C4-2B (cell line): ENCODE data around the gene MYG1.
"Not testable (repeated sequence)": the region's sequence is repeated elsewhere in the genome, so short reads cannot be mapped to it uniquely, and the experiment has no call there.

Experiments used
- H3K27ac ChIP-seq: fragments of 450-650 bp; 2 replicates; pipeline ENCODE4 v1.5.1; 2017
- CTCF ChIP-seq: fragments of 450-650 bp; conservative IDR thresholded peaks from 2 replicates; pipeline ENCODE4 v1.5.1; 2017; ENCODE audit warnings: mild to moderate bottlenecking
- ZFX ChIP-seq: fragments of 450-650 bp; IDR thresholded peaks from 2 replicates; pipeline ENCODE4 v1.6.1; 2017

The MYG1 gene

GRCh38 chr12:53324779-53325510 is 25.4 kb downstream of the MYG1 start:
- peak overlapping the region; percentile 73 for H3K27ac ChIP-seq
- peak; percentile 90 for TF ChIP-seq CTCF
- peak; percentile 62; the same call in 1 of the 2 replicates for TF ChIP-seq ZFX

GRCh38 chr12:53325511-53326061 is 26.1 kb downstream of the MYG1 start:
- H3K27ac ChIP-seq = peak overlapping the region; percentile 73
- TF ChIP-seq ZFX (no peak), CTCF (no peak)

GRCh38 chr12:53326460-53327185 is 27.1 kb downstream of the MYG1 start:
- TF ChIP-seq ZFX = no peak
- TF ChIP-seq CTCF = no peak
- H3K27ac ChIP-seq = no peak overlapping the region

GRCh38 chr12:53327435-53328042 is 28.0 kb downstream of the MYG1 start:
- TF ChIP-seq ZFX = no peak
- no peak; the same call in 1 of the 2 replicates for TF ChIP-seq CTCF
- H3K27ac ChIP-seq = no peak overlapping the region

- no peak overlapping the region for H3K27ac ChIP-seq
- no peak for TF ChIP-seq CTCF
- TF ChIP-seq ZFX = no peak
Measured at GRCh38 chr12:53328043-53328435, 28.5 kb downstream of the MYG1 start.

- TF ChIP-seq ZFX (no peak), CTCF (no peak)
Measured at GRCh38 chr12:53330671-53331070, 31.2 kb downstream of the MYG1 start.

GRCh38 chr12:53332339-53332738 is 32.8 kb downstream of the MYG1 start:
- not testable (repeated sequence) for H3K27ac ChIP-seq

More at GRCh38 chr12:53330671-53331070, 31.2 kb downstream of the MYG1 start:
- no peak overlapping the region for H3K27ac ChIP-seq
